ENCODE measurements around the gene NIPSNAP2. TPM values are rescaled to one million over a fixed set of nuclear protein-coding genes. Genes with fewer than 3 reads are reported as not detected.
"Not testable (repeated sequence)": the region's sequence is repeated elsewhere in the genome, so short reads cannot be mapped to it uniquely, and the experiment has no call there.

The NIPSNAP2 gene
- total RNA-seq, 2 donors from 2014 or later = 205 to 370 TPM

DNA sequence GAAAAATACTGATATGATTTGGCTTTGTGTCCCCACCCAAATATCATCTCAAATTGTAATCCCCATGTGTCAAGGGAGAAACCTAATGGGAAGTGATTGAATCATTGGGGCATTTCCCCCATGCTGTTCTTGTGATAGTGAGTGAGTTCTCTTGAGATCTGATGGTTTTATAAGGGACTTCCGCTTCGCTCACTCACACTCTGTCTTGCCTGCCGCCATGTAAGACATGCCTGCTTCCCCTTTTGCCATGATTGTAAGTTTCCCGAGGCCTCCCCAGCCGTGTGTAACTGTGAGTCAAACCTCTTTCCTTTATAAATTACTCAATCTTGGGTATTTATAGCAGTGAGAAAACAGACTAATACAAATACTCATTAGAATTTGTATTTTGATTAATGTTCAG, 17.8 kb upstream of the NIPSNAP2 start:
- H3K4me1 ChIP-seq = no peaks in the 10 kb centered on the region
- no peaks in the 10 kb centered on the region for H3K27me3 ChIP-seq
- no peak overlapping the region for H3K4me3 ChIP-seq
- no peak for DNase-seq (ENCODE audit: low spot score)
- H3K27ac ChIP-seq = no peak overlapping the region
- no peaks in the 10 kb centered on the region for H3K36me3 ChIP-seq
- H3K9me3 ChIP-seq = peaks cover 0 to 5% of the 10 kb centered on the region in 2 donors
- TF ChIP-seq, protein P1, sequence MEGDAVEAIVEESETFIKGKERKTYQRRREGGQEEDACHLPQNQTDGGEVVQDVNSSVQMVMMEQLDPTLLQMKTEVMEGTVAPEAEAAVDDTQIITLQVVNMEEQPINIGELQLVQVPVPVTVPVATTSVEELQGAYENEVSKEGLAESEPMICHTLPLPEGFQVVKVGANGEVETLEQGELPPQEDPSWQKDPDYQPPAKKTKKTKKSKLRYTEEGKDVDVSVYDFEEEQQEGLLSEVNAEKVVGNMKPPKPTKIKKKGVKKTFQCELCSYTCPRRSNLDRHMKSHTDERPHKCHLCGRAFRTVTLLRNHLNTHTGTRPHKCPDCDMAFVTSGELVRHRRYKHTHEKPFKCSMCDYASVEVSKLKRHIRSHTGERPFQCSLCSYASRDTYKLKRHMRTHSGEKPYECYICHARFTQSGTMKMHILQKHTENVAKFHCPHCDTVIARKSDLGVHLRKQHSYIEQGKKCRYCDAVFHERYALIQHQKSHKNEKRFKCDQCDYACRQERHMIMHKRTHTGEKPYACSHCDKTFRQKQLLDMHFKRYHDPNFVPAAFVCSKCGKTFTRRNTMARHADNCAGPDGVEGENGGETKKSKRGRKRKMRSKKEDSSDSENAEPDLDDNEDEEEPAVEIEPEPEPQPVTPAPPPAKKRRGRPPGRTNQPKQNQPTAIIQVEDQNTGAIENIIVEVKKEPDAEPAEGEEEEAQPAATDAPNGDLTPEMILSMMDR (IDR thresholded peaks at IDR 0.05) = no peak

DNA sequence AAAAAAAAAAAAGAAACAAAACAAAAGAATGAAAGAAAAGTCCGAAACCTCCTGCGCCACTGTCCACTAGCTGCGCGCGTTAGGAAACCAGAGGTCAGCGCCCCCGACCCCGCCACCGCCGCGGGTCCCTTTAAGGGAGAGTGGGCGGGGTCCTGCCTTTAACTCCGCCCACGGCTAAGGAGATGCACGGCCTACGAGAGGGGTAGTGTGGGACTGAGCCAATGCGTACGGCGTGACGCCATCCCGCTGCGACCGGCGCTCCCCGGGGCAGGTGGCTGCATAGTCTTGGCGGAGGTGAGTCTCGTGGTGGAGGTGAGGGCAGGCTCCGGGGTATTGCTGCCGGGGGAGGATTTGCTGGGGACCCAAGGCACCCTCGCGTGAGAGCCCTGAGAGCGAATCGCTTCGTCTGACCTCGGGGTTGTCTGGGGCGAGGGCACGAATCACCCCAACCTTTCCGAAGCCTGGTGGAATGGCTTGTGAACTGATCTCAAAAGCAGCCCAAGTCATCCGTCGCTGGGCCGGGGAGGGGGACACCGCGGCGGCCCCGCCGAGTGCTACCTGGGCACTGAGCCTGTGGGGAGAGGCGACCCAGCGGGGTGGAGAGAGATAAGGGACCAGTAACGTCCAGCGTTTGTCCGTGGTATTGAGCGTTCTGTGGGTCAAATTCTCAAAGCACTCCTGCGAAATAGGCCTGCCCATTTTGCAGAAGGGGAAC, 12.6 kb upstream of the NIPSNAP2 start, which contains the start of gene MRPS17:
Gene MRPS17 (plus strand): TSS at position 241 of the 715 bp plus-strand sequence. CDS start 1,319 bp downstream, outside the sequence.
- peak; percentile 85 for DNase-seq (ENCODE audit: low spot score)
- Histone ChIP-seq H3K9me3 (no peaks in the 10 kb centered on the region), H3K27me3 (no peaks in the 10 kb centered on the region), H3K36me3 (peaks cover 12% of the 10 kb centered on the region), H3K4me1 (peaks cover 0 to 10% of the 10 kb centered on the region in 2 donors), H3K4me3 (peak within 1 kb of the TSS; percentile 77 to 84), H3K27ac (peak within 1 kb of the TSS; percentile 78 to 85)
- TF ChIP-seq, protein P1 (IDR thresholded peaks at IDR 0.05) = no peak

DNA sequence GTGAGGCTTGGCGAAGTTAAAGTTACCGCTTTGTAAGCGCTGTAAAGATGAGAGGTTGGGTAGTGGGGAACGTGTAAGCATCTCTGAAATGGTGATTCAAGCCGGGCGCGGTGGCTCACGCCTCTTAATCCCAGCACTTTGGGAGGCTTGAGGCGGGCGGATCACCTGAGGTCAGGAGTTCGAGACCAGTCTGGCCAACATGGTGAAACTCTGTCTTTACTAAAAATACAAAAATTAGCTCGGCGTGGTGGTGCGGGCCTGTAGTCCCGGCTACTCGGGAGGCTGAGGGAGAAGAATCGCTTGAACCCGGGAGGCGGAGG, 12.1 kb upstream of the NIPSNAP2 start:
- Histone ChIP-seq H3K27ac (peak overlapping the region; percentile 78 to 85), H3K36me3 (peaks cover 12% of the 10 kb centered on the region), H3K4me3 (peak overlapping the region; percentile 77 to 84)
- not testable (repeated sequence) for H3K27me3 ChIP-seq; H3K4me1 ChIP-seq; DNase-seq (ENCODE audit: low spot score); H3K9me3 ChIP-seq

DNA sequence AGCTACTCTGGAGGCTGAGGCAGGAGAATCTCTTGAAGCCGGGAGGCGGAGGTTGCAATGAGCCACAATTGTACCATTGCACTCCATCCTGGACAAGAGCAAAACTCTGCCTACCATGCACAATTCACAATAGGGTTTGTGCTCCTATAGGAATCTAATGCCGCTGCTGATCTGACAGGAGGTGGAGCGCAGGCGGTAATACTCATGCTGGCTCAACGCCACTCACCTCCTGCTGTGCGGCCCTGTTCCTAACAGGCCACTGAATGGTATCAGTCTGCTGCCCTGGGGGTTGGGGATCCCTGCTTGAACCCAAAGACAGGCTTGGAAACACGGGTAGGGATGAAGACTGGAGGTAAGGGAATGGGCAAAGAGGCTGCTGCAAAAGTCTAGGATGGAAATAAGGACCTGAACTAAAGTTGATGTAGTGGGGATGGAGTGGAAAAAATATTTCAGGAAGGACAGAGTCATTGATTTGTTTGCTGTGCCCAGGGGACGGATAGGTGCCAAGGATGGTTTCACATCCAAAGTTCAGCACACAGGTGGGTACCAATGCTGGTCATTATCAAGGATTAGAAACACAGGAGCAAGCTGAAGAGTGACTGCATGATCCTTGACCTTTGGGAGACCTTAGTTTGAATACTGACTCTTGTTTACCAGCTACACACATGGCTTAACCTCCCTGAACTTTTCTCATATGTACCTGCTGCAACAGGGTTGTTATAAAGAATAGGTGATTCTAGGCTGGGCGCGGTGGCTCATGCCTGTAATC, 10.5 kb upstream of the NIPSNAP2 start:
- no peaks in the 10 kb centered on the region for H3K9me3 ChIP-seq
- DNase-seq (ENCODE audit: low spot score) = no peak
- peaks cover 0 to 10% of the 10 kb centered on the region in 2 donors for H3K4me1 ChIP-seq
- TF ChIP-seq, protein P1 (IDR thresholded peaks at IDR 0.05) = no peak
- no peaks in the 10 kb centered on the region for H3K27me3 ChIP-seq
- H3K4me3 ChIP-seq = no peak overlapping the region
- H3K36me3 ChIP-seq = peaks cover 12% of the 10 kb centered on the region
- H3K27ac ChIP-seq = no peak overlapping the region

DNA sequence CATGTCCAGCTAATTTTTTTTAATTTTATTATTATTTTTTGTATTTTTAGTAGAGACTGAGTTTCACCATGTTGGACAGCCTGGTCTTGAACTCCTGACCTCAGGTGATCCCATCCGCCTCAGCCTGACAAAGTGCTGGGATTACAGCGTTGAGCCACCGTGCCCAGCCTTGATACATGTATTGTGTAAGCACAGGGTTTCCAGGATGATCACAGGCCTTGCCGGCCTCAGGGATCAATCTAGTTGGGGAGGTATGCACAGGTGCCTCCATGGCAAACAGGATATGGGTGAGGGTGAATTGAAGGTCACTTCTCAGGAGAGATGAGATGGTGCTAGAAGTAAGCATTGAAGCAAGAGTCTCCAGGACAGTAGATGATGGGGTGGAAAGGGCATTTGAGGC, 7.2 kb upstream of the NIPSNAP2 start:
- TF ChIP-seq, protein P1 (IDR thresholded peaks at IDR 0.05) = no peak
- Histone ChIP-seq H3K27me3 (no peaks in the 10 kb centered on the region), H3K4me3 (no peak overlapping the region), H3K9me3 (no peaks in the 10 kb centered on the region), H3K36me3 (peaks cover 12% of the 10 kb centered on the region), H3K27ac (no peak overlapping the region), H3K4me1 (peaks cover 0 to 8% of the 10 kb centered on the region in 2 donors)
- DNase-seq (ENCODE audit: low spot score) = no peak

DNA sequence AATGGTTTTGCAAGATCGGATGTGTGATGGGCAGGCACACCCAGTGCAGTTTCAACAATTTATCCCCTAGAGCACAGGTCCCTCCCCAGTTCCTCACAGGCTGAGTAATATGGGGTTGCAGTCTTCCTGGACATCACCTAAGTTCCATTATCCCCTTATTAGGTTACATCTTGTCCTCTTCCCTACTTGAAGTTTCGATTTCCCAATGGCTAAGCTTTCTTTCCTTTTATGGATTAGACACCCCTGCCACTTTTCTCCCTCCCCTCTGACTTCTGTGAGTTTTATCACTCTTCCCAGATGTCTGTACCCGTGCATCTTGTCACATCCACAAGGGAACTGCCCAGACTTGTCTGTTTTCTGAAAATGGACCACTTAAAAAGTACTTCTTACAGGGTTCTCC, 2.4 kb upstream of the NIPSNAP2 start:
- DNase-seq (ENCODE audit: low spot score) = no peak
- Histone ChIP-seq H3K27ac (no peak overlapping the region), H3K4me1 (peaks cover 0 to 27% of the 10 kb centered on the region in 2 donors), H3K4me3 (no peak overlapping the region), H3K36me3 (no peaks in the 10 kb centered on the region), H3K9me3 (no peaks in the 10 kb centered on the region), H3K27me3 (no peaks in the 10 kb centered on the region)
- TF ChIP-seq, protein P1 (IDR thresholded peaks at IDR 0.05) = no peak
